Measurements from ENCODE around the gene LOC128125822.

- TF ChIP-seq CEBPB (IDR thresholded peaks at IDR 0.05) (no peak), CREB1 (IDR thresholded peaks at IDR 0.05; ENCODE audit: low read depth) (no peak), RAD21 (IDR thresholded peaks at IDR 0.05; ENCODE audit: low read depth) (no peak), EGR1 (IDR thresholded peaks at IDR 0.05) (no peak), TAF1 (IDR thresholded peaks at IDR 0.05; ENCODE audit: low read depth) (no peak), EP300 (IDR thresholded peaks at IDR 0.05; ENCODE audit: borderline replicate concordance) (no peak), FOXM1 (IDR thresholded peaks at IDR 0.05; ENCODE audit: borderline replicate concordance, low read depth) (no peak), TCF12 (IDR thresholded peaks at IDR 0.05; ENCODE audit: low read depth) (no peak), MAX (IDR thresholded peaks at IDR 0.05) (no peak), REST (IDR thresholded peaks at IDR 0.05; ENCODE audit: low read depth) (no peak), ZBTB7A (IDR thresholded peaks at IDR 0.05; ENCODE audit: low read depth) (no peak), YY1 (IDR thresholded peaks at IDR 0.05; ENCODE audit: low read depth) (no peak), NFIC (IDR thresholded peaks at IDR 0.05) (no peak)
These were observed 11.0 kb upstream of the LOC128125822 start for GRCh38 chr6:63561288-63561687.

Measured in Ishikawa (cell line).